HG03565 (cell line): Measurements from ENCODE around the gene ANAPC4.

Experiments used
- ATAC-seq: cut with Tn5 transposase; IDR thresholded peaks from one replicate; pipeline ENCODE4 v1.9.1; 2021; ENCODE audit warnings: mild to moderate bottlenecking, moderate library complexity; ENCODE audit not compliant: unreplicated experiment

Gene ANAPC4

DNA sequence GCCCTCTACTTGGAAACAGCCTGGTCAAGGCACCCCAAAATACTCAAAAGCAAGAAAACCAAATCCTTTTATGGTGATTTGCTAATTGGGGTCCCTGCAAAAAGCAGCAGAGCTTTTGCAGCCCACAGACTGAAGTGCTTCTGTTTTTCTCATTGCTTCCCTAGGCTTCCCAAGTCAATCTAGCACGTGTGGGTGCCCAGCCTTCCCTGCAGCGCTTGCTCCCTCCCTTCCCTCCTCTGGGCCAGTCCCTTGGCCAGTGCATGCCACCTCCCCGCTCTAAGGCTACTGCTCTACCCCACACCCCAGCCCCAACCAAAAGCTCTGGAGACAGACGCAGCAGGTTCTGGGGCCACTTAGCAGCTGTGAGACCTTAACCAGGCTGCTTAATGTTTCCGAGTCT, 53.6 kb downstream of the ANAPC4 start:
- no peak for ATAC-seq

DNA sequence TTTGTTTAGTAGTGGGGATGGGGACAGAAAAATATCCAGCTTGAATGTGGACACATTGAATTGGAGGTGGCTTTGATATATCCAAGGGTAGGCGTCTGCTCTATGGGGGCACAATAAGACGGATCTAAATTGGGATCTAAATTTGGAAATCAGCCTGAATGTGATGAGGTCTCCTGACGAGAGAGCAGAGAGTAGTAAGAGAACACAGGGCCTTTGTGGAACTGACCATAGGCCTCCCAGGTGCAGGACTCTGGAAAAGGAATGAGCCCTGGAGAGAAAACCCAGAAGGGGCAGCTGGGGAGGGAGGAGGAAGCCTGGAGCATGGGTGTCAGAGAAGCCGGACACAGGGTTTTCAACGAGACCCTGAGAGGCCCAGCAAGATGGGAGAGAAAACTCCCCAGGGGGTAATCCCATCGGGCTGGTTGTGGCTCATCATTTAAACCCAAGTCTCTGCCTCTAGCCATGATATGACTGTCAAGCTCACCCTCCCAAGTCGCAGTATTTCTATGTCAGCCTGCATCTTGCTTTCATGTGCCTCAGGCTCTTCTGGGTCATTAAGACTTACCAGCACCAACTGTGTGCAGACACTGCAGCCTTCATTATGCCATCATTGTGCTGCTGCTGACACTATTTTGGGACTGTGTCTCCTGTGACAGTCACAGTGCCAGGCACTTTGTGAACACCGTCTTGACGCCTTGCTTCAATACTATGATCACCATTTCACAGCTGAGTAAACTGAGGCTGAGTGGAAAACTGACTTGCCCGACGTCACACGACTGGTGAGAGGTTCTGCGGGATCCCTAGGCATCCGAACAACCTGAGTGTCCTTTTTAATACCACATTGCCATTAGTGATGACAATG, 57.1 kb downstream of the ANAPC4 start:
- no peak for ATAC-seq

- ATAC-seq, result no peak
Observed at GRCh38 chr4:25437926-25438325, 60.9 kb downstream of the ANAPC4 start.

- ATAC-seq, result peak; percentile 73
Observed at GRCh38 chr4:25439918-25440477, 62.9 kb downstream of the ANAPC4 start.

DNA sequence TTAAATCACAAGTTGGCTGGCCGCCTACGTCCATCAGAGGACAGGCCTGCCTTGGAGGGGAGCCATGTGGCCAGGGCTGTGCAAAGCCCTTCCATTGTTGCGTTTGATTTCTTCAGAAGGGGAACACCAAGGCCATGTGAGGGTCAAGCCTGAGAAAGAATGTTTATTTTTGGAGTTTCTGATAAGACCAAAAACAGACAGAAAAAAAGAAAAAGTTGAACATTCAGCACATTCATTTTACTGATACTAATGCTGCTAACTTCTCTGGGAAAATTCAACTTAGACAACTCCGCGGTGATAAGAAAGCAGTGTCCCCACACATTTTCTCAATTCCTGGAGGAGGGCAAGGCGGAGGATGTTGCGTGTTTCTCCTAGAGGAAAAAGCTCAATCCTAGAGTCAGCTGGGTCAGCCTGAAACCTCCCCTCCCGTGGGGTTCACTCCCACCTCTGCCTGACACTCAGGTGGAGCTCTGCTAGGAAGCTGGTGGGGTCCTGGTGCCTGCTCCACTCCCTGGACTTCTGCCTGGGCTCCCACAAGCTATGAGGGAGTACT, 63.5 kb downstream of the ANAPC4 start:
- no peak for ATAC-seq

- ATAC-seq, result no peak
Observed at GRCh38 chr4:25441519-25442117, 64.6 kb downstream of the ANAPC4 start.

DNA sequence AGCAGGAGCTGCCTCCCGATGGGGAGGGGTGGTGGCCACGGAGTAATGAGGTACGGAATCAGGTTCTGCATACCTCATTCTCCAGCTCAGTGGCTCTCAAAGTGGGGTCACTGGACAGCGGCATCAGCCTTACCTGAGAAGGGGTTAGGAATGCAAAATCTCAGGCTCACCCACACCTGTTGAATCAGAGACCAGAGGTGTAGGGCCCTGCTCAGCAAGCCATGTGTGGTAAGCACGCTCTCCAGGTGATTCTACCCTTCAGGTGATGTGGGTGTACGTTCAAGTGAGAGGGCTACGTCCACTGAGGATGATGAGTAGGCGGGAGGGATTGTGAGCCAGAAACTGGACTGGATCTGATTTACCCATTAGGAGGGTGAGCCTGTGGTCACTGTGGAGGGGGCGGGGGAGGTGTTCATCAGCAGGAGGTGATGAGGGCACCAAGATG, 65.8 kb downstream of the ANAPC4 start:
- ATAC-seq, result no peak

- ATAC-seq, result no peak
Observed at GRCh38 chr4:25443851-25444250, 66.8 kb downstream of the ANAPC4 start.

DNA sequence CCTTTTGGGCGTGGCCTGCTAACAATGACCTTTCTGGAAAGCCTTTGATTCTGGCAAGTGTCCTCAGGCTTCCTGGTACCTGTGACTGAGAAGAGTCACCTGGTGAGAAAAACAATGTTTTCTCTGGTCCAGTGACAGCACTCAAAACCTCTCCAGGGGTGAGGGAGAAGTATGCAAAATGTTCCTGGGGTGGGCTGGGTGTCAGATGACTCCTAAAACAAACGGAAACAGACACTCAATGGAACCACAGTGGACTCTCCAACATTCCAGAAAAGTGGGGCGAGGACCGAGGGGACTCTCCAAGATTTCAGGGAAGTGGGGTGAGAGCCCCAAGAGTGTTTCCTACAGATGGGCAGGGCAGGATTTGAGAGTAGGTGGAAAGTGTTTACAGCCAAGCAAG, 69.5 kb downstream of the ANAPC4 start:
- ATAC-seq, result no peak

GRCh38 chr4:25448379-25449109, 71.5 kb downstream of the ANAPC4 start:
- no peak for ATAC-seq

DNA sequence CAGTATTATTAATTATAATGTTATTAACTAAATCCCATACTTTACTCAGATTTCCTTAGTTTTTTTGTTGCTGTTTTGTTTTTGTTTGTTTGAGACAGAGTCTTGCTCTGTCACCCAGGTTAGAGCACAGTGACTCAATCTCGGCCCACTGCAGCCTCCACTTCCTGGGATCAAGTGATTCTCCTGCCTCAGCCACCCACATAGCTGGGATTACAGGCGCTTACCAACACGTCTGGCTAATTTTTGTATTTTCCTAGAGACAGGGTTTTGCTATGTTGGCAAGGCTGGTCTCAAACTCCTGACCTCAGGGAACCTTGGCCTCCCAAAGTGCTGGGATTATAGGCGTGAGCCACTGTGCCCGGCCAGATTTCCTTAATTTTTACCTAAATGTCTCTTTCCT, 72.2 kb downstream of the ANAPC4 start:
- no peak for ATAC-seq

DNA sequence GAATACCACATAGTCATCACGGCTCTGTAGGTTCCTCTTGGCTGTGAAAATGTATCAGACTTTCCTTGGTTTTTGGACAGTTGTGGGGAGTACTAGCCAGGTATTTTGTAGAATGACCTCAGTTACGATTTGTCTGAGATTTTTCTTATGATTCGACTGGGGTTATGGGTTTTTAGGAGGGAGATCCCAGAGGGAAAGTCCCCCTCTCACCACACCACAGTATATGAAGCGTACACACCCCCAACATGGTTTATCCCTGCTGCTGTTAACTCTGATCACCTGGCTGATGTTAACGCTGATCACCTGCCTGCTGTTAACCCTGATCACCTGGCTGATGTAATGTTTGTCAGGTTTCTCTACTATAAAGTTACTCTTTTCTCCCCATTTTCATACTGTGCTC, 72.6 kb downstream of the ANAPC4 start:
- peak; percentile 49 for ATAC-seq

DNA sequence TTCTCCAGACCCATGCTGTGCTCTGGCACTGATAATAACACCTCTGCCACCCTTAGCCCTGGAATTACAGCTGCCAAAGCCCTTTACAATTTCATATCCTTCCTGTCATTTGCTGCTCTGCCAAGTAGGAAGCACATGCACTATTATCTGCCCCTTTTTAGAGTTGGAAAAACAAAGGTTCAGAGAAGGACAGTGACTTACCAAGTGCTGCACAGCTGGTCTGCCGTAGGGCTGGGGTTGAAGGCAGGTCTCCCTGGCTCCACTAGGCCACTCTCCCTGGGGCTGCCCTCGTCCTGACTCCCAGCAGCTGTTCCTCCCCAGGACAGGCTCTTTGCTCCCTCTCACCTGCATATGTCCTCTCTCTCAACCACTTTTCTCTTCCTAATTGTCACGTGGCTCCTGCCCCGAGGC, 73.4 kb downstream of the ANAPC4 start:
- no peak for ATAC-seq

- ATAC-seq, result no peak
Observed at GRCh38 chr4:25451676-25452075, 74.6 kb downstream of the ANAPC4 start.

DNA sequence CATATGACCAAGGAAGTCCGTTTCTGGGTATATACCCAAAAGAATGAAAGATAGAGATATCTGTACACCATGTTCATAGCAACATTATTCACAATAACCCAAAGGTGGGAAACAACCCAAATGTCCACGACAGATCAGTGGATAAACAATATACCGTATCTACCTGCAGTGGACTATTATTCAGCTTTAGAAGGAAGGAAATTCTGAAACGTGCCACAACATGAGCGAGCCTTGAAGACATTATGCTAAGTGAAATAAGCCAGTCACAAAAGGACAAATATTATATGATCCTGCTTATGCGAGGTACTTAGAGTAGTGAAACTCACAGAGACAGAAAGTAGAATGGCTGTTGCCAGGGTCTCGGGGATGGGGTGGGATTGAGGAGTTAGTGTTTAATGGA, 75.0 kb downstream of the ANAPC4 start:
- ATAC-seq, result no peak

GRCh38 chr4:25454476-25454875, 77.4 kb downstream of the ANAPC4 start:
- ATAC-seq, result no peak

GRCh38 chr4:25457053-25457715, 80.1 kb downstream of the ANAPC4 start:
- ATAC-seq, result no peak

- ATAC-seq, result no peak
Observed at GRCh38 chr4:25466966-25467697, 90.1 kb downstream of the ANAPC4 start.

DNA sequence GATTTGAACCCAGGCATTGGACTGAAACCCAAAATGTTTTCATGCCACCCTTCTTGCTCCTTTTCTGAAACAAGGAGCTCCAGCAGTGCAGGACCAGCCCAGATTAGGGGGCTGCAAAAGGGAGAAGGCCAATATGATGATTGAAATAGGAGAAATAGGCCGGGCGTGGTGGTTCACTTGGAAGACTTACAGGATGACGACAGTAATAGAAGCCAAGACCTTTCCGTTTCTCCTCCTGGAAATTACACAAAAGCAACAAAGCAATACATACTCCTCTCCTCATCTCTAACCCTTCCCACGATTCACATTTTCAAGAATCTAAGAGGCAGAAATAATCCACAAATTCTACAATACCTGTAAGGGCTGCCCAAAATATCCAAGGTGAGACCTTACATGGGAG, 90.8 kb downstream of the ANAPC4 start:
- ATAC-seq, result no peak
